Prostate gland (tissue), 2 donors: ENCODE results near the gene TSPAN1. TPM values are rescaled to one million over a fixed set of nuclear protein-coding genes. Genes with fewer than 3 reads are reported as not detected.

Experiments
- DNase-seq: peaks from one replicate; pipeline ENCODE4 v3.0.0-alpha.2; 2019; ENCODE audit warnings: low spot score
- H3K27ac ChIP-seq, 2 donors: fragments of 200-600 bp; sonication (generic); 2 replicates each; pipeline ENCODE4 v1.5.1; 2017 to 2019
- H3K27me3 ChIP-seq: fragments of 200-600 bp; sonication (generic); replicated peaks from 2 replicates; pipeline ENCODE4 v1.5.1; 2019; ENCODE audit not compliant: insufficient read depth
- H3K36me3 ChIP-seq, 2 donors: fragments of 200-600 bp; sonication (generic); 1 replicate in 1 of 2; 2 replicates in 1 of 2; pipeline versions ENCODE4 v1.5.1 to v1.8.1; 2017 to 2019
- H3K4me1 ChIP-seq: fragments of 200-600 bp; sonication (generic); replicated peaks from 2 replicates; pipeline ENCODE4 v1.5.1; 2019
- H3K4me3 ChIP-seq, 2 donors: fragments of 200-600 bp; sonication (generic); 2 replicates each; pipeline ENCODE4 v1.5.1; 2017 to 2019
- H3K9me3 ChIP-seq: fragments of 200-600 bp; sonication (generic); 2 replicates; pipeline ENCODE4 v1.5.1; 2017
- POLR2A ChIP-seq: fragments of 450-650 bp; IDR thresholded peaks from one replicate; pipeline ENCODE4 v1.6.1; 2016; ENCODE audit warnings: antibody characterized with exemption, mild to moderate bottlenecking
- POLR2AphosphoS5 ChIP-seq: sonication (generic); formaldehyde crosslinking; IDR thresholded peaks from one replicate; pipeline ENCODE4 v1.6.1; 2017; ENCODE audit warnings: antibody characterized with exemption
- WGBS: methylation state at CpG from one replicate; pipeline ENCODE4 v1.1.5; 2018; 5-methylcytosine and 5-hydroxymethylcytosine counted together
- intact Hi-C: fragments of 100-400 bp; cut with DNase I; formaldehyde crosslinking; loops from one replicate; pipeline ENCODE4 v1.14.2; 2022
- total RNA-seq, 2 donors: library from RNA; depleted of rRNA; stranded (reverse); fragments of >200 nt; gene quantifications; one replicate each; pipeline ENCODE4 v1.1.0, GENCODE V29; 2016
- TF ChIP-seq, protein P1 (sequence below), 4 experiments: fragments of 200-600 bp in 2 of 4; fragments of 450-650 bp in 2 of 4; sonication (generic) in 2 of 4; IDR thresholded peaks; 1 replicate in 3 of 4; 2 replicates in 1 of 4; pipeline ENCODE4 v1.5.1; 2016 to 2019; ENCODE audit warnings: antibody characterized with exemption in 4 of 4, mild to moderate bottlenecking in 2 of 4, moderate library complexity in 2 of 4

Gene TSPAN1
- total RNA-seq, 2 donors from 2014 or later: 77.2 to 322 TPM

DNA sequence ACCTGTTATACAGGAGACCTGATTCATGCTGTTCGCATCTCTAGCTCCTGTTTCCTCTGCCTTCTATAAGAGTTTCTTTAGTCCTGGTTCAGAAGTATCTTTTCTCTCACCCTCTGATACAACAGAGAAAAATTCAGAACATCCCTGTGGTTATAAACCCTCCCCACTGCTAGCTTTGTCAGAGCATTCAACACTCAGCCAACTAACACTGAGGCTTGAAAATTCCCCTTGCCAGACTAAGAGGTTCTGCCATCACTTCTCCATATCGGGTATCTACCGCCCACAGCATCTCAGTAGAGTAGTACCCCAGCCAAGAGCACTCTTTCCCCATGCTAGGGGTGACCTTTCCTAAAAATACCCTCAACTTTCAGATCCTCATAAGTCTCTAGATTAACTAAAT lies 22.9 kb upstream of the TSPAN1 start:
- Histone ChIP-seq H3K27me3 (no peaks in the 10 kb centered on the region), H3K4me3 (no peak overlapping the region), H3K9me3 (no peaks in the 10 kb centered on the region), H3K36me3 (no peaks in the 10 kb centered on the region), H3K27ac (no peak overlapping the region), H3K4me1 (no peaks in the 10 kb centered on the region)
- intact Hi-C loops: no loop called here
- no peak for DNase-seq
- WGBS: 94% methylated on average over 3 of the region's 3 CpGs
- TF ChIP-seq POLR2A: no peak
- TF ChIP-seq, protein P1, sequence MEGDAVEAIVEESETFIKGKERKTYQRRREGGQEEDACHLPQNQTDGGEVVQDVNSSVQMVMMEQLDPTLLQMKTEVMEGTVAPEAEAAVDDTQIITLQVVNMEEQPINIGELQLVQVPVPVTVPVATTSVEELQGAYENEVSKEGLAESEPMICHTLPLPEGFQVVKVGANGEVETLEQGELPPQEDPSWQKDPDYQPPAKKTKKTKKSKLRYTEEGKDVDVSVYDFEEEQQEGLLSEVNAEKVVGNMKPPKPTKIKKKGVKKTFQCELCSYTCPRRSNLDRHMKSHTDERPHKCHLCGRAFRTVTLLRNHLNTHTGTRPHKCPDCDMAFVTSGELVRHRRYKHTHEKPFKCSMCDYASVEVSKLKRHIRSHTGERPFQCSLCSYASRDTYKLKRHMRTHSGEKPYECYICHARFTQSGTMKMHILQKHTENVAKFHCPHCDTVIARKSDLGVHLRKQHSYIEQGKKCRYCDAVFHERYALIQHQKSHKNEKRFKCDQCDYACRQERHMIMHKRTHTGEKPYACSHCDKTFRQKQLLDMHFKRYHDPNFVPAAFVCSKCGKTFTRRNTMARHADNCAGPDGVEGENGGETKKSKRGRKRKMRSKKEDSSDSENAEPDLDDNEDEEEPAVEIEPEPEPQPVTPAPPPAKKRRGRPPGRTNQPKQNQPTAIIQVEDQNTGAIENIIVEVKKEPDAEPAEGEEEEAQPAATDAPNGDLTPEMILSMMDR (IDR thresholded peaks at IDR 0.05): no peak
- no peak for TF ChIP-seq POLR2AphosphoS5

DNA sequence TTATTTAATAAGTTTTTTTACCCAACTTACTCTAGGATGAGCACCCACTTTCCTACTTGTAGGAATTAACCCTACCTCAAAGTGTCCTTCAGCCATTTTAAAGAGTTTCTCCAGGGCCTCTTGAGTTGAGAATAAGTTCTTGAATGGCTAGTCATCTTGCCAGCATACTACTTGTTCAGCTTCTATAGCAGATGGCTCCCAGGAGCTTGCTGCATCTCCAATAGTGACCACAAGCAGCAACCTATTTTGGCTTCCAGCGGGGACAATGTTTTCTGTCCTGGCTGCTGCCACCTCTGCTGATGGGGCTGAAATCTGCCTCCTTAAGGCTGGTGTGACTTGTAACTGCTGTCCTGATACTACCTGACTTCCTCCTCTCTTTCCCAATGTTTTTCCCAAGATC lies 21.7 kb upstream of the TSPAN1 start:
- Histone ChIP-seq H3K4me1 (no peaks in the 10 kb centered on the region), H3K4me3 (no peak overlapping the region), H3K27me3 (no peaks in the 10 kb centered on the region), H3K36me3 (no peaks in the 10 kb centered on the region), H3K9me3 (no peaks in the 10 kb centered on the region), H3K27ac (no peak overlapping the region)
- intact Hi-C loops: no loop called here
- TF ChIP-seq, protein P1 (IDR thresholded peaks at IDR 0.05): no peak
- TF ChIP-seq POLR2A (no peak), POLR2AphosphoS5 (no peak)
- WGBS: 95% methylated on average over 1 of the region's 1 CpG
- DNase-seq: no peak

DNA sequence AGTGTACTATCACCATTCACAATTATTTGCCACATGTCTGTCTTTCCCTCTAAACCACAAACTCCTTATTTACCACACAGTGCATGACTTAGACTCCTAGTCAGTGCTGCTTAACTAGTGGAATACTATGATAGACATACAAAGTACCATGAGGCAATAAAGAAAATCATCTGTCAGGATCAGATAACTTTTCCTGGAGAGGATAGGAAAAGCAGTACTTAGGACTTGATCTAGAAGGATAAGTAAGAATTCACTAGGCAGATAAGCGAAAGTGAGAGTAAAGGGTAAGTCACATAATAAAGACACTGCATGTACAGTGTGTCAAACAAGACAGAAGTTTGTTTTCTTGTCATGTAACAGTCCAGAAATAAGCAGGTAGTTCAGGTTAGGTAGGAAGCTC lies 21.2 kb upstream of the TSPAN1 start:
- Histone ChIP-seq H3K9me3 (no peaks in the 10 kb centered on the region), H3K4me3 (no peak overlapping the region), H3K4me1 (no peaks in the 10 kb centered on the region), H3K27me3 (no peaks in the 10 kb centered on the region), H3K27ac (no peak overlapping the region), H3K36me3 (no peaks in the 10 kb centered on the region)
- no peak for DNase-seq
- TF ChIP-seq, protein P1 (IDR thresholded peaks at IDR 0.05): no peak
- TF ChIP-seq POLR2AphosphoS5 (no peak), POLR2A (no peak)
- intact Hi-C loops: no loop called here
- WGBS: 92% methylated on average over 1 of the region's 1 CpG

DNA sequence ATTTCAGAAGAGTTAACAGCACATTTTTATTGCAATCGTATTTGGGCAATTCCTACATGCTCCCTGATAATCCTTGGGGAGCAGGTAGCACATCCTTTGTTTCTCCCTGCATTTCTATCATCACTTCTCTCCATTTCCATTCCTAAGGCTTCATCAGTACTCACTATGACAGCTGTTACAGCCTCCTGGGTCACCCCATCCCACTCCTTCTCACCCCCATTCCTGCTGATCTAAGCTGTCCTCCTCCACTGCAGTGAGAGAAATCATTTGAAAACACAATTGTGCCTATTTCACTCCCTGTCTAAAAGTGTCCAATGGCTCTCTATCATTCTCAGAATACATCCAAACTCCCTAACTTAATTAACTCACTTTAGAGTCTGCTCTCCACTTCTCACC lies 17.0 kb upstream of the TSPAN1 start:
- no peaks in the 10 kb centered on the region for H3K4me1 ChIP-seq
- no peak overlapping the region for H3K4me3 ChIP-seq
- H3K27ac ChIP-seq: no peak overlapping the region
- no peaks in the 10 kb centered on the region for H3K36me3 ChIP-seq
- no peaks in the 10 kb centered on the region for H3K9me3 ChIP-seq
- intact Hi-C loops: no loop called here
- DNase-seq: no peak
- TF ChIP-seq, protein P1 (IDR thresholded peaks at IDR 0.05): no peak
- TF ChIP-seq POLR2A: no peak
- no peak for TF ChIP-seq POLR2AphosphoS5
- no peaks in the 10 kb centered on the region for H3K27me3 ChIP-seq
- 100% methylated on average over 1 of the region's 1 CpG for WGBS

DNA sequence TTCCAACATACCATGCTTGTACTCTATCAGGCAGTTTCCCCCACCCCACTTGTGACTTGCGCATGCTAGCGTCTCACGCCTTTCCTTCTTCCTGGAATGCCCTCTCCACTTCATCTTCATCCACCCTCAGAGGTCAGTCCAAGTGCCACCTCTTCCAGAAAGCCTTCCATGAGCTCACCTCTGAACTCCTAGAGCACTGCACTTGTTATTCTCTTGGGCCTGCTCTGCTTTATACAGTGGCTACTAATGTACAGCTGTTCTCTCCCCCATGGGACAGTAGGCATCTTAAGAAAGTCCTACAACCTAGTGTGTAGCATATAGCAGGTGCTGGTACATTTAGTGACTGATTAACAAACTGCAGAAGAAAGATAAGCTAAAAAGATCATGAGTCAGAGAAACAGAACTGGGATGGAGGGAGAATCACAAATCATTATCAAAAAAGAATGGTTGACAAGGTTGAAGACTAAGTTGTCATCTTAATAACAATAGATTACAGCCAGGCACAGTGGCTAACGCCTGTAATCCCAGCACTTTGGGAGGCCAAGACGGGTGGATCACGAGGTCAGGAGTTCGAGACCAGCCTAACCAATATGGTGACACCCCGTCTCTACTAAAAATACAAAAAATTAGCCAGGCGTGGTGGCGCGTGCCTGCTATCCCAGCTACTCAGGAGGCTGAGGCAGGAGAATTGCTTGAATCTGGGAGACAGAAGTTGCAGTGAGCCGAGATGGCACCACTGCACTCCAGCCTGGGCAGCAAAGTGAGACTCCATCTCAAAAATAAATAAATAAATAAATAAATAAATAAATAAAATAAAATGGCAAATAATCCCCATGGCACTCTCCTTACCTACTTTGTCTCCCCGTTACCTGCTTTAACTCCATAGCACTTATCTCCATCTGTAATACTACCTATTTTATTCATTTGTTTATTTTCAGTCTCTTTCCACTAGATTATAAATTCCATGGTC lies 16.3 kb upstream of the TSPAN1 start:
- no peaks in the 10 kb centered on the region for H3K9me3 ChIP-seq
- DNase-seq: no peak
- intact Hi-C loops: no loop called here
- TF ChIP-seq POLR2A: no peak
- TF ChIP-seq, protein P1 (IDR thresholded peaks at IDR 0.05): no peak
- TF ChIP-seq POLR2AphosphoS5: no peak
- WGBS: 94% methylated on average over 13 of the region's 13 CpGs
- H3K27me3 ChIP-seq: no peaks in the 10 kb centered on the region
- H3K36me3 ChIP-seq: no peaks in the 10 kb centered on the region
- no peak overlapping the region for H3K27ac ChIP-seq
- H3K4me1 ChIP-seq: no peaks in the 10 kb centered on the region
- H3K4me3 ChIP-seq: no peak overlapping the region
